ENCODE data around the gene KRTAP4-8.

The KRTAP4-8 gene

DNA sequence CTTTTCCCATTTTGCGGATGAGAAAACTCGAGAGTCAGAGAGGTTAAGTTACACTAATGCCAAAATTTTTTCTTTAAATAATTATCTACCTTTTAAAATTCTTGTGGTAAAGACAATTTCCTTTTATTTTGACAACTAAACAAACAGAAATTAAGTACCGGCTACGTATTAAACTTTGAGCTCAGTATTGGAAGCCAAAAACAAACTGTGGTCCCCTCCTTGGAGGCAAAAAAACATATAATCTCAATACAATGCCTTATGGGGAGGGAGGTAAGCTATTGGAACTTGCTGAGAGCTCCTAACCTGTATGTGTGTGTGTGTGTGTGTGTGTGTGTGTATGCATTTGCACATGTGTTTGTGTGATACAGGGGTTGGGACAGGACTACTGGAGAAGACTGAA lies 34.5 kb downstream of the KRTAP4-8 start:
- TF ChIP-seq, protein P1, sequence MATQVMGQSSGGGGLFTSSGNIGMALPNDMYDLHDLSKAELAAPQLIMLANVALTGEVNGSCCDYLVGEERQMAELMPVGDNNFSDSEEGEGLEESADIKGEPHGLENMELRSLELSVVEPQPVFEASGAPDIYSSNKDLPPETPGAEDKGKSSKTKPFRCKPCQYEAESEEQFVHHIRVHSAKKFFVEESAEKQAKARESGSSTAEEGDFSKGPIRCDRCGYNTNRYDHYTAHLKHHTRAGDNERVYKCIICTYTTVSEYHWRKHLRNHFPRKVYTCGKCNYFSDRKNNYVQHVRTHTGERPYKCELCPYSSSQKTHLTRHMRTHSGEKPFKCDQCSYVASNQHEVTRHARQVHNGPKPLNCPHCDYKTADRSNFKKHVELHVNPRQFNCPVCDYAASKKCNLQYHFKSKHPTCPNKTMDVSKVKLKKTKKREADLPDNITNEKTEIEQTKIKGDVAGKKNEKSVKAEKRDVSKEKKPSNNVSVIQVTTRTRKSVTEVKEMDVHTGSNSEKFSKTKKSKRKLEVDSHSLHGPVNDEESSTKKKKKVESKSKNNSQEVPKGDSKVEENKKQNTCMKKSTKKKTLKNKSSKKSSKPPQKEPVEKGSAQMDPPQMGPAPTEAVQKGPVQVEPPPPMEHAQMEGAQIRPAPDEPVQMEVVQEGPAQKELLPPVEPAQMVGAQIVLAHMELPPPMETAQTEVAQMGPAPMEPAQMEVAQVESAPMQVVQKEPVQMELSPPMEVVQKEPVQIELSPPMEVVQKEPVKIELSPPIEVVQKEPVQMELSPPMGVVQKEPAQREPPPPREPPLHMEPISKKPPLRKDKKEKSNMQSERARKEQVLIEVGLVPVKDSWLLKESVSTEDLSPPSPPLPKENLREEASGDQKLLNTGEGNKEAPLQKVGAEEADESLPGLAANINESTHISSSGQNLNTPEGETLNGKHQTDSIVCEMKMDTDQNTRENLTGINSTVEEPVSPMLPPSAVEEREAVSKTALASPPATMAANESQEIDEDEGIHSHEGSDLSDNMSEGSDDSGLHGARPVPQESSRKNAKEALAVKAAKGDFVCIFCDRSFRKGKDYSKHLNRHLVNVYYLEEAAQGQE (IDR thresholded peaks at IDR 0.05; ENCODE audit: insufficient read depth in 1 of 2, low read depth in 2 of 2, low read length in 2 of 2), result no peak
- TF ChIP-seq SIN3A (IDR thresholded peaks at IDR 0.05; ENCODE audit: borderline replicate concordance, insufficient read depth, low read length) (no peak), FOXP2 (optimal IDR thresholded peaks at IDR 0.05; ENCODE audit: borderline replicate concordance, extremely low read depth, extremely low read length, insufficient read depth) (no peak), TAF1 (IDR thresholded peaks at IDR 0.05; ENCODE audit: borderline replicate concordance, insufficient read depth, low read length) (no peak), POLR2AphosphoS5 (IDR thresholded peaks at IDR 0.05; ENCODE audit: low read depth, low read length) (no peak)

DNA sequence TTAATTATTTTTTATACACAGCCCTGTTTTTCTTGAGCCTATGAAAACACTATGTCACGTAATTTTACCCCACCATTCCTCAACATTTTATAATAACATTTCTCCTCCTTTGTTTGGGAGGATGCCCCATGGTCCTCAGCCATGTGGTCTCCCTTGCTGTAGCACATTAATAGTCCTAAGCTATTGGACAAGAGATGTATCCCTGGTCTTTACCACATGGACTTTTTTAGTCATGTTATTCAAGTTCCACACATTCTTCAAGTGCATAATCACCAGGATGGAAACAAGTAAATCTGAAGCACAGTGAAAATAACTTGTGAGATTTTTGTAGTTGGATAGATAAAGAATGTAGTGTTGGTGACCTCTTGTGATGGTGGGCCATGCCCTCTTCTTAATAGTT lies 36.0 kb downstream of the KRTAP4-8 start:
- no peak for TF ChIP-seq SIN3A (IDR thresholded peaks at IDR 0.05; ENCODE audit: borderline replicate concordance, insufficient read depth, low read length)

DNA sequence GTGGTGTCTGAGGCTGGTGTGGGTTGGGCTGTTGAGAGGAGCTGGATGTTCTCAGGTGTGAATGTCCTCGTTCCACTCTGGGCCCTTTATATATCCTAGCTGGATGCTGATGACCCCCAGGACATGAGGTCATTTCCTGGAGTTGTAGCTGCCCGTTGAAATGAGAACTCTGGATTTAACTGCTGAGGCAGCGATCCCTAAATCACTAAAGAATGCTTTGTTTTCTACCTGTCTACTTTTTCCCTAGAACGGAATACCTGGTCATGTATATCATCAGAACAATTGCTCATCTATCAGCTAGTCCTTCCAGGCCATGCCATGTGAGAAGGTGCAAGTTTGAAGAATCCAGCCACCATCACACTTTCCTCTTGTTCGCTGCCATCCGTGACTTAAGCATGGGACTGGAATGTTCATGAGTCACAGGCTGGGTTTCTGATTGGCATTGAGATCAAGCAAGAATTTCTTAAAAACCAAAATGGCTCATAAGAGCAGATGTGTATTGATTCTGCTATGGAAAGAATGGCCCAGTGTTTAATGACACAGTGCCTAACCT lies 37.8 kb downstream of the KRTAP4-8 start, which contains the start of gene KRTAP2-3:
TSS of gene KRTAP2-3 (minus strand) at position 63 of the 553 bp plus-strand sequence. CDS start 64 bp downstream, outside the sequence.
- TF ChIP-seq FOXP2 (optimal IDR thresholded peaks at IDR 0.05; ENCODE audit: borderline replicate concordance, extremely low read depth, extremely low read length, insufficient read depth) (no peak), SIN3A (IDR thresholded peaks at IDR 0.05; ENCODE audit: borderline replicate concordance, insufficient read depth, low read length) (no peak), POLR2AphosphoS5 (IDR thresholded peaks at IDR 0.05; ENCODE audit: low read depth, low read length) (no peak), TAF1 (IDR thresholded peaks at IDR 0.05; ENCODE audit: borderline replicate concordance, insufficient read depth, low read length) (no peak)
- TF ChIP-seq, protein P1 (IDR thresholded peaks at IDR 0.05; ENCODE audit: insufficient read depth in 1 of 2, low read depth in 2 of 2, low read length in 2 of 2), result no peak

DNA sequence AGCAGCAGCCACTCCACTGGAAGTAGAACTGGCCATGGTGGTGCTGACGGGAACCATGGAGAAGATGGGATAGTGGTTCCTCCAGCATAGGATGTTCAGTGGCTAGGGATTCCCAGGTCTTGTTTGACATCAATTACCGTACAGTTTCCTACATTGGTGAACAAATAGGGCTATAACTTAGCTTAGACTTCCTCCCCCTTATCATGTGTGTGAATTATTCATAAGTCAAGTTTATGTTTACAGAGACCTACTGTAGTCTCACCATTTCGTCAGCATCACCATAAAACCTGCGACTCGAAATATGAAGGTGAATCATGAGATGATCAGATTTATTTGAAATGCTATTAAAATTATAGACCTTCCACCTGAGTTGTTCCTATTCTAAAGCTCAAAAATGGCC lies 39.2 kb downstream of the KRTAP4-8 start:
- TF ChIP-seq SIN3A (IDR thresholded peaks at IDR 0.05; ENCODE audit: borderline replicate concordance, insufficient read depth, low read length), result no peak
- TF ChIP-seq, protein P1 (IDR thresholded peaks at IDR 0.05; ENCODE audit: insufficient read depth in 1 of 2, low read depth in 2 of 2, low read length in 2 of 2), result no peak
- no peak for TF ChIP-seq FOXP2 (optimal IDR thresholded peaks at IDR 0.05; ENCODE audit: borderline replicate concordance, extremely low read depth, extremely low read length, insufficient read depth)
- TF ChIP-seq POLR2AphosphoS5 (IDR thresholded peaks at IDR 0.05; ENCODE audit: low read depth, low read length), result no peak
- TF ChIP-seq TAF1 (IDR thresholded peaks at IDR 0.05; ENCODE audit: borderline replicate concordance, insufficient read depth, low read length), result no peak

DNA sequence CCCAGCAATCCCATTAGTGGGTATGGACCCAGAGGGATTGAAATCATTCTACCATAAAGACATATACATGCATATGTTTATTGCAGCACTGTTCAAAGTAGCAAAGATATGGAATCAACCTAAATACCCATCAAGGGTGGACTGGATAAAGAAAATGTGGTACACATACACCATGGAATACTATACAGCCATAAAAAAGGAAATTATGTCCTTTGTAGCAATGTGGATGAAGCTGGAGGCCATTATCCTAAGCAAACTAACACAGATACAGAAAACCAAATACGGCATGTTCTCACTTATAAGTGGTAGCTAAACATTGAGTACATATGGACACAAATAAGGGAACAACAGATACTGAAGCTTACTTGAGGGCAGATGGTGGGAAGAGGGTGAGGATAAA lies 40.4 kb downstream of the KRTAP4-8 start:
- TF ChIP-seq, protein P1 (IDR thresholded peaks at IDR 0.05; ENCODE audit: insufficient read depth in 1 of 2, low read depth in 2 of 2, low read length in 2 of 2), result no peak
- TF ChIP-seq SIN3A (IDR thresholded peaks at IDR 0.05; ENCODE audit: borderline replicate concordance, insufficient read depth, low read length) (no peak), FOXP2 (optimal IDR thresholded peaks at IDR 0.05; ENCODE audit: borderline replicate concordance, extremely low read depth, extremely low read length, insufficient read depth) (no peak), POLR2AphosphoS5 (IDR thresholded peaks at IDR 0.05; ENCODE audit: low read depth, low read length) (no peak), TAF1 (IDR thresholded peaks at IDR 0.05; ENCODE audit: borderline replicate concordance, insufficient read depth, low read length) (no peak)

Data from PFSK-1 (cell line).